ENCODE measurements around the gene C10orf71. TPM values are rescaled to one million over a fixed set of nuclear protein-coding genes. Genes with fewer than 3 reads are reported as not detected.

C10orf71 gene
- total RNA-seq: not detected in 2 replicates

GRCh38 chr10:49298983-49299815 lies at the start of gene C10orf71:
Gene C10orf71 (plus strand): TSS chr10:49299170. CDS start chr10:49322546, 23,376 bp downstream.

Other genes starting within 250 kb of the C10orf71 start
- 5.2 TPM in 2 replicates for gene VSTM4, start 183.6 kb upstream of the C10orf71 start, total RNA-seq
- not detected in 2 replicates for gene FAM170B, start 165.1 kb upstream of the C10orf71 start, total RNA-seq
- 0.37 and 0.53 TPM in 2 replicates for gene TMEM273, start 110.8 kb upstream of the C10orf71 start, total RNA-seq
- not detected in 2 replicates for gene DRGX, start 96.9 kb downstream of the C10orf71 start, total RNA-seq
- 75.6 and 130 TPM in 2 replicates for gene ERCC6, start 240.0 kb downstream of the C10orf71 start, total RNA-seq